Immature natural killer cell (primary cell): ENCODE measurements around the gene FAM53B. TPM values are rescaled to one million over a fixed set of nuclear protein-coding genes. Genes with fewer than 3 reads are reported as not detected.

Experiments used
- DNase-seq, 3 donors: peaks; one replicate each; pipeline ENCODE4 v3.0.0; 2022; ENCODE audit warnings: mixed read lengths in 1 of 3
- H3K27ac Mint-ChIP-seq, 6 donors: one replicate each; pipeline ENCODE4 v1.8.0; 2020; ENCODE audit warnings: mixed read lengths in 6 of 6, mild to moderate bottlenecking in 5 of 6, inconsistent platforms in 4 of 6, moderate library complexity in 3 of 6
- H3K27me3 Mint-ChIP-seq, 3 donors: one replicate each; pipeline ENCODE4 v1.8.0; 2020 to 2021; ENCODE audit warnings: low read depth in 3 of 3, mild to moderate bottlenecking in 3 of 3, mixed read lengths in 3 of 3, moderate library complexity in 3 of 3, inconsistent platforms in 1 of 3
- H3K36me3 Mint-ChIP-seq, 3 donors: one replicate each; pipeline ENCODE4 v1.8.0; 2020; ENCODE audit warnings: mixed read lengths in 3 of 3, inconsistent platforms in 2 of 3, mild to moderate bottlenecking in 2 of 3
- H3K4me1 Mint-ChIP-seq, 2 donors: one replicate each; pipeline ENCODE4 v1.8.0; 2020; ENCODE audit warnings: inconsistent platforms in 2 of 2, mild to moderate bottlenecking in 2 of 2, mixed read lengths in 2 of 2, moderate library complexity in 1 of 2
- H3K4me3 Mint-ChIP-seq, 5 donors: one replicate each; pipeline ENCODE4 v1.8.0; 2020; ENCODE audit warnings: mild to moderate bottlenecking in 5 of 5, mixed read lengths in 5 of 5, inconsistent platforms in 3 of 5, moderate library complexity in 3 of 5
- H3K9me3 Mint-ChIP-seq, 6 donors: one replicate each; pipeline ENCODE4 v1.8.0; 2020; ENCODE audit warnings: mild to moderate bottlenecking in 6 of 6, mixed read lengths in 6 of 6, inconsistent platforms in 4 of 6, moderate library complexity in 3 of 6
- polyA plus RNA-seq, 3 donors: library from polyadenylated mRNA; unstranded; fragments of 300-500 nt; fragmentation: Illumina TruSeq; gene quantifications; one replicate each; pipeline ENCODE4 v1.2.3, GENCODE V29; 2021

FAM53B gene
- polyA plus RNA-seq, 3 donors from 2014 or later = 12.1 to 62.1 (median 23.8) TPM

DNA sequence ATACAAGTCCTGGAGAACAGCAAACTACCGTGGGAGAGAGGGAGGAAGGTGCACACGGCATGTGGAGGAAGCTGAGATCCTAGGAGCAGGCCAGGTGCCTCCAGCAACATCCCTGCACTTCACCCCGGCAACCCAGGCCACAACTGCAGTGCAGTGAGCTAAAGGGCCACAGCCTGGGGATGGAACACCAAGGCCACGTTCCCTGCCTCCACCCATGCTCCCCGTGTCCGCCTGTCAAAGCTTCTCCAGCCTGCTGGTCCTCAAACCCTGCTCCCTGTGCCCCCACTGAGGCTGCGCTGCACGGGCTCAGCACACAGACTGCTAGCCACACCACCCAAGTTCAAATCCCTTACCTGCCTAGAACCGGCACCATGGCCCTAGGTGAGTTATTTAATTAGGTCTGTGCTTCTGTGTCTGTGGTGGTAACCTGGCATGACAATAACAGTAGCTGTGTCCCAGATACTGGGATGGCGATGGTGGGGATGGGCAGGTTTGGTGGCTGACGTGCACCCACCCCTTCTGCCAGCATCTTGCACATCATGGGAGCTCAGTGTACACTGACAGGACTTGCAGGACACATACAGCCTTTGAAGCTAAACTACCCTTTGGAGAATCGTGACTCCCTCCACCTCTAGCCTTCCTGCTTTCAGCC lies 85.5 kb downstream of the FAM53B start:
- H3K4me3 Mint-ChIP-seq = peak overlapping the region; percentile 82 to 91 (median 86)
- H3K27me3 Mint-ChIP-seq = peaks cover 24 to 54% (median 32%) of the 10 kb centered on the region in 3 donors
- H3K36me3 Mint-ChIP-seq = peaks cover 4 to 13% (median 5%) of the 10 kb centered on the region in 3 donors
- H3K9me3 Mint-ChIP-seq = no peaks in the 10 kb centered on the region
- peak overlapping the region; percentile 98 to 100 (median 99) for H3K27ac Mint-ChIP-seq
- DNase-seq = no peak
- peaks cover 89 to 93% of the 10 kb centered on the region in 2 donors for H3K4me1 Mint-ChIP-seq

DNA sequence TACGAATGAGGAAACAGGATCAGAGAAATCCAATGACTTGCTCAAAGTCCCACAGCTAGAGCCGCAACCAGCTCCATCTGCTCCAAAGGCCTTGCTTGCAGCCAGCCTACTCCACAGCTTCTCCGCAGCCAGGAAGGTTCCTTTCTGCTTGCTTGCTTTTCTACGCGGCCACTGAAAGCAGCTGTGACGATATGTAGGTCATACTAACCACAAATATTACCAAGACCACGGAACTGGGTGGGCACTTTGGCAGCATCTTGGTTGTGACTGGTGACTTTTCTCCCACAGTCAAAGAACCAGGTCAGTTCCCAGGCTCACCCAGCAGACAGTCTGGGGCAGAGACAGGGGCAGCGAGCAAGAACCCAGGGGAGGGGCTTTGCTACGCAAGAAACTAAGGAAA lies 86.4 kb downstream of the FAM53B start:
- peaks cover 26 to 46% (median 32%) of the 10 kb centered on the region in 3 donors for H3K27me3 Mint-ChIP-seq
- peak; percentile 89 to 90 (median 89) for DNase-seq
- H3K9me3 Mint-ChIP-seq = no peaks in the 10 kb centered on the region
- H3K4me1 Mint-ChIP-seq = peaks cover 93 to 94% of the 10 kb centered on the region in 2 donors
- peaks cover 4 to 13% (median 5%) of the 10 kb centered on the region in 3 donors for H3K36me3 Mint-ChIP-seq
- H3K27ac Mint-ChIP-seq = peak overlapping the region; percentile 98 to 100 (median 99)
- H3K4me3 Mint-ChIP-seq = peak overlapping the region; percentile 82 to 91 (median 86)

GRCh38 chr10:124656541-124656940 lies 87.6 kb downstream of the FAM53B start:
- Mint-ChIP-seq H3K27me3 (peaks cover 35 to 42% (median 40%) of the 10 kb centered on the region in 3 donors), H3K4me1 (peaks cover 94 to 97% of the 10 kb centered on the region in 2 donors), H3K4me3 (peak overlapping the region; percentile 58 to 72 (median 62)), H3K36me3 (peaks cover 4 to 13% (median 5%) of the 10 kb centered on the region in 3 donors), H3K9me3 (no peaks in the 10 kb centered on the region), H3K27ac (peak overlapping the region; percentile 94 to 100 (median 98))
- DNase-seq = no peak

DNA sequence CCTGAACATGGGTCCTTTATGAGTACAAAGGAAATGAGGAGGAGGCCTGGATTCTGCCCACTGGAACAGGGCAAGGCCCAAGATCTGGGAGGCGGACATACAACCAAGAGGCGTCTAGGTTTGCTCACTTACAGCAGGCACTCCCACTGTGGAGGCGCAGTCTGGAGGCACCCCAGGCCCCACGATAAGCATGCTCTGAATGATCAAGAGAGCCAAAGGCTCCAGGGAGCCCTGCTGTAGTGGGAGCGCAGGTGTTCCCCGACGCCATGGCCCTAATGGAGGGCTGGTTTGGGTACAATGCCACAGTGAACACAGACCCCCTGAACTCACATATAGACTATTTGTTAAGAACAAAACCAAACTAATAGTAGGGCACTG lies 88.1 kb downstream of the FAM53B start:
- peaks cover 39 to 44% (median 44%) of the 10 kb centered on the region in 3 donors for H3K27me3 Mint-ChIP-seq

GRCh38 chr10:124655191-124656112 lies 88.7 kb downstream of the FAM53B start:
- Mint-ChIP-seq H3K27me3 (peaks cover 46 to 49% (median 47%) of the 10 kb centered on the region in 3 donors), H3K4me3 (peak overlapping the region; percentile 50 to 72 (median 62)), H3K27ac (peak overlapping the region; percentile 94 to 100 (median 98)), H3K9me3 (no peaks in the 10 kb centered on the region), H3K4me1 (peaks cover 95 to 97% of the 10 kb centered on the region in 2 donors), H3K36me3 (peaks cover 4 to 13% (median 5%) of the 10 kb centered on the region in 3 donors)
- DNase-seq = no peak

More for the DNA sequence above, 88.1 kb downstream of the FAM53B start:
- Mint-ChIP-seq H3K4me3 (peak overlapping the region; percentile 61 to 72 (median 69)), H3K4me1 (peaks cover 94 to 97% of the 10 kb centered on the region in 2 donors), H3K9me3 (no peaks in the 10 kb centered on the region), H3K36me3 (peaks cover 4 to 13% (median 5%) of the 10 kb centered on the region in 3 donors), H3K27ac (peak overlapping the region; percentile 94 to 100 (median 98))
- no peak for DNase-seq

- Mint-ChIP-seq H3K4me1 (peaks cover 95 to 97% of the 10 kb centered on the region in 2 donors), H3K4me3 (peak overlapping the region; percentile 22 to 72 (median 56)), H3K36me3 (peaks cover 4 to 13% (median 5%) of the 10 kb centered on the region in 3 donors), H3K27me3 (peaks cover 49 to 53% (median 50%) of the 10 kb centered on the region in 3 donors), H3K9me3 (no peaks in the 10 kb centered on the region), H3K27ac (peak overlapping the region; percentile 94 to 100 (median 98))
- peak; percentile 47 to 48 (median 47) for DNase-seq
Observed at GRCh38 chr10:124654686-124655085, 89.5 kb downstream of the FAM53B start.

- H3K27ac Mint-ChIP-seq = peak overlapping the region; percentile 96 to 100 (median 100)
- H3K27me3 Mint-ChIP-seq = peaks cover 48 to 52% (median 50%) of the 10 kb centered on the region in 3 donors
- no peak for DNase-seq
- H3K36me3 Mint-ChIP-seq = peaks cover 4 to 13% (median 5%) of the 10 kb centered on the region in 3 donors
- peaks cover 95 to 97% of the 10 kb centered on the region in 2 donors for H3K4me1 Mint-ChIP-seq
- no peaks in the 10 kb centered on the region for H3K9me3 Mint-ChIP-seq
- peak overlapping the region in 3 of 5 donors; percentile 8 to 72 (median 17) for H3K4me3 Mint-ChIP-seq
Observed at GRCh38 chr10:124653811-124654651, 90.1 kb downstream of the FAM53B start.

DNA sequence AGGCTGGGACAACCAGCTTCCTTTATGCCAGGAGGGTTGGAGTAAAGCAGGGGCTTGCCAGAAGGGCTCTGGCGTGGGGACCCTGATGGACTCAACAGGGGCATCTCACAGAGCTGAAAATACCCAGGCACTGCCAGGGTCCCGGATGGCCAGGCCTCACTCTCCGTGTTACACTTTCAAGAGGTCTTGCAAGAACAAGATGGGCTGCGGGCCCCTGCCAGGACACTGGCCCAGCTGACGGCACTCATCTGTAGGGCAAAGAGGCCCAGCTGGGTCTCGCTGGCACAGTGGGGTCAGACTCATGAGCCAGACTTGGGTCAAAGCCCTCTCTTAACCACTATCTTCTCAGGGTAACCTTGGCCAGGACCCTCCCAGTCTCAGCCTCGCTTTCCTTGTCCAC lies 90.9 kb downstream of the FAM53B start:
- peaks cover 54 to 56% (median 54%) of the 10 kb centered on the region in 3 donors for H3K27me3 Mint-ChIP-seq
- peaks cover 95 to 97% of the 10 kb centered on the region in 2 donors for H3K4me1 Mint-ChIP-seq
- H3K9me3 Mint-ChIP-seq = peaks cover 0 to 2% (median 0%) of the 10 kb centered on the region in 6 donors
- peaks cover 4 to 13% (median 5%) of the 10 kb centered on the region in 3 donors for H3K36me3 Mint-ChIP-seq
- DNase-seq = no peak
- H3K4me3 Mint-ChIP-seq = peak overlapping the region in 2 of 5 donors; percentile 17 to 90
- H3K27ac Mint-ChIP-seq = peak overlapping the region; percentile 99 to 100 (median 100)

GRCh38 chr10:124652701-124653100 lies 91.5 kb downstream of the FAM53B start:
- Mint-ChIP-seq H3K27ac (peak overlapping the region; percentile 99 to 100 (median 100)), H3K4me1 (peaks cover 95 to 97% of the 10 kb centered on the region in 2 donors), H3K4me3 (peak overlapping the region in 3 of 5 donors; percentile 33 to 90 (median 79)), H3K36me3 (peaks cover 4 to 12% (median 5%) of the 10 kb centered on the region in 3 donors), H3K27me3 (peaks cover 52 to 56% (median 56%) of the 10 kb centered on the region in 3 donors), H3K9me3 (peaks cover 0 to 2% (median 0%) of the 10 kb centered on the region in 6 donors)
- DNase-seq = no peak

- Mint-ChIP-seq H3K4me1 (peaks cover 95 to 97% of the 10 kb centered on the region in 2 donors), H3K9me3 (peaks cover 0 to 2% (median 0%) of the 10 kb centered on the region in 6 donors), H3K4me3 (peak overlapping the region; percentile 75 to 90 (median 79)), H3K27me3 (peaks cover 54 to 56% (median 56%) of the 10 kb centered on the region in 3 donors), H3K36me3 (peaks cover 4 to 10% (median 5%) of the 10 kb centered on the region in 3 donors), H3K27ac (peak overlapping the region; percentile 99 to 100 (median 100))
- no peak for DNase-seq
Observed at GRCh38 chr10:124652200-124652599, 92.0 kb downstream of the FAM53B start.

- H3K4me1 Mint-ChIP-seq = peaks cover 97 to 98% of the 10 kb centered on the region in 2 donors
- H3K27me3 Mint-ChIP-seq = peaks cover 56 to 59% (median 58%) of the 10 kb centered on the region in 3 donors
Observed at GRCh38 chr10:124651402-124651891, 92.7 kb downstream of the FAM53B start.

DNA sequence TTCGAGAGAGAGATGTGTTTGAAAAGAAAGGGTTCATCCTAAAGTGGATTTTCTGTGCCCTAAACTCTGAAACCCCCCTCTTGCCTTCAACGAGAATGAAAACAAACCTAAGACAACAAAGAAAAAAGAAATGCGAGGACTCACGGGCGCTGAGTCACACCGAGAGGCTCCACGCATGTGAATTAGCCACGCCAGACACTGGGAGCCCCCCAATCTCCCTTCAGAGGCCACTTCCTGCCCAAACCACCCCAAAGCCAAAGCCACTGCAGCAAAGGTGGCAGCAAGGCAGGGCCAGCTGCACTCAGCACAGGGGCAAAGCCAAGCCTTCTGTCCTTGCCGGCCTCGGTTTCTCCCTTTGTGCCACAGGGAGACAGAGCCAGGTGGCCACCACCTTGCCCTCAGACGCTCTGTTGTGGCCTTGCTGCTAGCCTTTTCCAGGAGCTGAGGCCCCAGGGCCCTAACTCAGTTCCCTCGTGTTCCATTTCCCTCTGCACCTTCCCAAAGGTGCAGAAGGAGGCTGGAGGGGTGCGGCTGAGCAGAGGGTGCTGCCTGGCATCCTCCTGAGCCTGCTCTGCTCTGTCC lies 93.3 kb downstream of the FAM53B start:
- peaks cover 97 to 98% of the 10 kb centered on the region in 2 donors for H3K4me1 Mint-ChIP-seq
- H3K27me3 Mint-ChIP-seq = peaks cover 55 to 60% (median 57%) of the 10 kb centered on the region in 3 donors
- H3K9me3 Mint-ChIP-seq = peaks cover 0 to 2% (median 0%) of the 10 kb centered on the region in 6 donors
- H3K27ac Mint-ChIP-seq = peak overlapping the region; percentile 99 to 100 (median 100)
- peaks cover 4 to 5% (median 5%) of the 10 kb centered on the region in 3 donors for H3K36me3 Mint-ChIP-seq
- H3K4me3 Mint-ChIP-seq = peak overlapping the region; percentile 75 to 90 (median 79)
- peak; percentile 90 to 92 (median 91) for DNase-seq

More at GRCh38 chr10:124651402-124651891, 92.7 kb downstream of the FAM53B start:
- Mint-ChIP-seq H3K36me3 (peaks cover 4 to 8% (median 5%) of the 10 kb centered on the region in 3 donors), H3K4me3 (peak overlapping the region; percentile 75 to 90 (median 79)), H3K27ac (peak overlapping the region; percentile 99 to 100 (median 100)), H3K9me3 (peaks cover 0 to 2% (median 0%) of the 10 kb centered on the region in 6 donors)
- peak in 2 of 3 donors; percentile 40 to 52 for DNase-seq
